H1 (cell line): ENCODE measurements around the gene SRP14. TPM values are rescaled to one million over a fixed set of nuclear protein-coding genes. Genes with fewer than 3 reads are reported as not detected.

Source experiments
- CREB1 ChIP-seq: IDR thresholded peaks from 2 replicates; pipeline ENCODE4 v1.6.1; 2012; ENCODE audit warnings: inconsistent platforms
- KDM4A ChIP-seq: IDR thresholded peaks from one replicate; pipeline ENCODE4 v1.7.1; 2012; ENCODE audit warnings: low read depth, mild to moderate bottlenecking, moderate library complexity, low read length, inconsistent platforms; ENCODE audit not compliant: severe bottlenecking
- SP1 ChIP-seq: IDR thresholded peaks from 2 replicates; pipeline ENCODE4 v1.6.1; 2011; ENCODE audit warnings: low read depth, low read length
- SP2 ChIP-seq: IDR thresholded peaks from 2 replicates; pipeline ENCODE4 v1.6.1; 2012; ENCODE audit warnings: mild to moderate bottlenecking, low read length, inconsistent platforms
- SUZ12 ChIP-seq: fragments of 200-600 bp; sonication (generic); IDR thresholded peaks from 2 replicates; pipeline ENCODE4 v1.6.1; 2012; ENCODE audit warnings: mild to moderate bottlenecking, inconsistent platforms, low read length, moderate library complexity, mixed read lengths
- polyA plus RNA-seq, 7 experiments: library from polyadenylated mRNA; depleted of rRNA in 3 of 7; stranded (reverse) in 5 of 7; unstranded in 2 of 7; fragments of >200 nt in 5 of 7; fragments of 200-250 nt in 2 of 7; gene quantifications; 1 replicate in 5 of 7; 2 replicates in 1 of 7; 4 replicates in 1 of 7; pipeline versions ENCODE4 v1.2.1 to v1.2.3, GENCODE V29; 2011 to 2013; ENCODE audit warnings: missing spikeins in 2 of 7, mixed read lengths in 2 of 7
- total RNA-seq: library from RNA; stranded (reverse); fragmentation: NEBNext Ultra II Directional; extraction: Animal tissue kit (Norgen Biotek cat#: 25700); gene quantifications from 2 replicates; pipeline ENCODE4 v1.2.1, GENCODE V29; 2021

Gene SRP14
- total and polyA plus RNA-seq, 2 of the 8 experiments (the other 6 are each of a cell fraction or from before 2014, with no cell fraction given): 186 to 223 TPM

GRCh38 chr15:40070166-40070557 is 31.2 kb upstream of the SRP14 start (continued):
- TF ChIP-seq KDM4A (no peak), SUZ12 (no peak), SP1 (no peak), CREB1 (no peak), SP2 (no peak)
